Activated CD4-positive, alpha-beta memory T cell treated with anti-CD3 and anti-CD28 coated beads for 36 hours (primary cell): Measurements from ENCODE around the gene N4BP2. TPM values are rescaled to one million over a fixed set of nuclear protein-coding genes. Genes with fewer than 3 reads are reported as not detected.
"Not testable (repeated sequence)": the region's sequence is repeated elsewhere in the genome, so short reads cannot be mapped to it uniquely, and the experiment has no call there.

Source experiments
- CTCF ChIA-PET: fragments of 350-600 bp; sonication (Branson Sonifier 250); formaldehyde crosslinking; loops from one replicate; lab custom pipeline; 2021; ENCODE audit warnings: antibody characterized with exemption, inconsistent platforms; lab: Charles Lee
- POLR2A ChIA-PET: fragments of 350-600 bp; sonication (Branson Sonifier 250); formaldehyde crosslinking; loops from one replicate; lab custom pipeline; 2021; ENCODE audit warnings: antibody characterized with exemption; lab: Charles Lee
- DNase-seq: peaks from one replicate; pipeline ENCODE4 v3.0.0-alpha.2; 2020
- H3K27ac Mint-ChIP-seq: one replicate; pipeline ENCODE4 v1.8.0; 2021; ENCODE audit warnings: mixed read lengths
- H3K27me3 Mint-ChIP-seq: one replicate; pipeline ENCODE4 v1.8.0; 2021; ENCODE audit warnings: mixed read lengths
- H3K36me3 Mint-ChIP-seq: one replicate; pipeline ENCODE4 v1.8.0; 2021; ENCODE audit warnings: mixed read lengths
- H3K4me1 Mint-ChIP-seq: one replicate; pipeline ENCODE4 v1.8.0; 2021; ENCODE audit warnings: low read depth, mixed read lengths
- H3K4me3 Mint-ChIP-seq: one replicate; pipeline ENCODE4 v1.8.0; 2021; ENCODE audit warnings: mild to moderate bottlenecking, mixed read lengths
- H3K9me3 Mint-ChIP-seq: one replicate; pipeline ENCODE4 v1.8.0; 2021; ENCODE audit warnings: mixed read lengths
- intact Hi-C: fragments of 100-400 bp; cut with micrococcal nuclease; formaldehyde crosslinking; loops from one replicate; pipeline ENCODE4 v1.15.1; 2023
- total RNA-seq, 2 experiments: library from RNA; stranded (reverse); gene quantifications; one replicate each; pipeline ENCODE4 v1.2.3, GENCODE V29; 2021

Gene N4BP2
- total RNA-seq = 10 to 100 TPM; 19.3 to 21.9 TPM

GRCh38 chr4:40056716-40057585 lies at the start of gene N4BP2:
Gene N4BP2 (plus strand): TSS chr4:40056850. CDS start chr4:40097341, 40,491 bp downstream.
- intact Hi-C loops = loop anchor here (1.0 to 5.0 kb wide), 7 partner anchors 65 to 615 kb away; partner anchors contain the start of gene UGDH
- peak within 1 kb of the TSS; percentile 92 for H3K4me3 Mint-ChIP-seq
- peaks cover 32% of the 10 kb centered on the region for H3K4me1 Mint-ChIP-seq
- H3K27me3 Mint-ChIP-seq = no peaks in the 10 kb centered on the region
- ChIA-PET CTCF (interaction anchor here (0.6 to 1.9 kb wide), 17 partner anchors 10 to 269 kb away, joined by 3 to 17 read pairs (median 3); partner anchors contain the start of gene RHOH), POLR2A (interaction anchor here (0.5 to 2.3 kb wide), 20 partner anchors 10 to 359 kb away, joined by 3 to 20 read pairs (median 5); partner anchors contain the start of genes PDS5A, RHOH and UBE2K)
- H3K9me3 Mint-ChIP-seq = no peaks in the 10 kb centered on the region
- peak within 1 kb of the TSS; percentile 98 for H3K27ac Mint-ChIP-seq
- peaks cover 3% of the 10 kb centered on the region for H3K36me3 Mint-ChIP-seq
- peak; percentile 78 for DNase-seq

GRCh38 chr4:40016007-40016406 lies 40.6 kb upstream of the N4BP2 start:
- H3K9me3 Mint-ChIP-seq = no peaks in the 10 kb centered on the region
- H3K27ac Mint-ChIP-seq = no peak overlapping the region
- no peaks in the 10 kb centered on the region for H3K27me3 Mint-ChIP-seq
- H3K4me1 Mint-ChIP-seq = no peaks in the 10 kb centered on the region
- ChIA-PET CTCF (no interaction called here), POLR2A (no interaction called here)
- no peaks in the 10 kb centered on the region for H3K36me3 Mint-ChIP-seq
- intact Hi-C loops = no loop called here
- no peak for DNase-seq
- no peak overlapping the region for H3K4me3 Mint-ChIP-seq

- CTCF ChIA-PET = no interaction called here
- DNase-seq = no peak
- H3K27ac Mint-ChIP-seq = no peak overlapping the region
- intact Hi-C loops = no loop called here
- no peaks in the 10 kb centered on the region for H3K27me3 Mint-ChIP-seq
- POLR2A ChIA-PET = interaction anchor here (0.9 kb wide), 1 partner anchor 35 kb away, joined by 3 read pairs; no protein-coding TSS in a partner anchor
- H3K4me1 Mint-ChIP-seq = no peaks in the 10 kb centered on the region
- H3K4me3 Mint-ChIP-seq = no peak overlapping the region
- H3K36me3 Mint-ChIP-seq = no peaks in the 10 kb centered on the region
- H3K9me3 Mint-ChIP-seq = no peaks in the 10 kb centered on the region
These were observed 36.4 kb upstream of the N4BP2 start for GRCh38 chr4:40020221-40020620.

- H3K36me3 Mint-ChIP-seq, H3K27ac Mint-ChIP-seq, H3K9me3 Mint-ChIP-seq, intact Hi-C loops, H3K4me1 Mint-ChIP-seq, H3K4me3 Mint-ChIP-seq, DNase-seq, H3K27me3 Mint-ChIP-seq: not testable (repeated sequence)
- CTCF ChIA-PET = interaction anchor here (0.9 kb wide), 1 partner anchor 36 kb away, joined by 3 read pairs; the partner anchor contains the start of gene N4BP2
- POLR2A ChIA-PET = interaction anchor here (0.9 kb wide), 1 partner anchor 34 kb away, joined by 3 read pairs; no protein-coding TSS in a partner anchor
These were observed 35.5 kb upstream of the N4BP2 start for GRCh38 chr4:40021116-40021515.

- CTCF ChIA-PET, intact Hi-C loops, H3K4me3 Mint-ChIP-seq, H3K36me3 Mint-ChIP-seq, H3K27ac Mint-ChIP-seq, POLR2A ChIA-PET, H3K9me3 Mint-ChIP-seq, H3K4me1 Mint-ChIP-seq, H3K27me3 Mint-ChIP-seq, DNase-seq: not testable (repeated sequence)
These were observed 32.6 kb upstream of the N4BP2 start for GRCh38 chr4:40024049-40024448.

GRCh38 chr4:40032785-40033184 lies 23.9 kb upstream of the N4BP2 start:
- H3K9me3 Mint-ChIP-seq = no peaks in the 10 kb centered on the region

GRCh38 chr4:40033613-40034012 lies 23.0 kb upstream of the N4BP2 start:
- ChIA-PET CTCF (interaction anchor here (1.1 kb wide), 1 partner anchor 56 kb away, joined by 3 read pairs; the partner anchor contains the start of gene PDS5A), POLR2A (no interaction called here)
- Mint-ChIP-seq H3K36me3 (no peaks in the 10 kb centered on the region), H3K4me3 (no peak overlapping the region), H3K27me3 (no peaks in the 10 kb centered on the region), H3K27ac (no peak overlapping the region), H3K4me1 (peaks cover 2% of the 10 kb centered on the region), H3K9me3 (no peaks in the 10 kb centered on the region)
- intact Hi-C loops = no loop called here
- no peak for DNase-seq

More at GRCh38 chr4:40032785-40033184, 23.9 kb upstream of the N4BP2 start:
- no peak for DNase-seq
- H3K27me3 Mint-ChIP-seq = no peaks in the 10 kb centered on the region
- H3K4me3 Mint-ChIP-seq = no peak overlapping the region
- CTCF ChIA-PET = no interaction called here
- POLR2A ChIA-PET = no interaction called here
- no peak overlapping the region for H3K27ac Mint-ChIP-seq
- intact Hi-C loops = no loop called here
- H3K4me1 Mint-ChIP-seq = peaks cover 2% of the 10 kb centered on the region
- no peaks in the 10 kb centered on the region for H3K36me3 Mint-ChIP-seq

- ChIA-PET CTCF (no interaction called here), POLR2A (no interaction called here)
- intact Hi-C loops = no loop called here
- Mint-ChIP-seq H3K9me3 (no peaks in the 10 kb centered on the region), H3K27me3 (no peaks in the 10 kb centered on the region), H3K4me3 (no peak overlapping the region), H3K36me3 (no peaks in the 10 kb centered on the region), H3K4me1 (peaks cover under 1% of the 10 kb centered on the region), H3K27ac (no peak overlapping the region)
- no peak for DNase-seq
These were observed 17.7 kb upstream of the N4BP2 start for GRCh38 chr4:40038977-40039376.

- Mint-ChIP-seq H3K9me3 (no peaks in the 10 kb centered on the region), H3K27ac (no peak overlapping the region), H3K36me3 (no peaks in the 10 kb centered on the region), H3K4me3 (no peak overlapping the region), H3K27me3 (no peaks in the 10 kb centered on the region), H3K4me1 (no peaks in the 10 kb centered on the region)
- POLR2A ChIA-PET = no interaction called here
- intact Hi-C loops = no loop called here
- no peak for DNase-seq
- CTCF ChIA-PET = no interaction called here
These were observed 15.7 kb upstream of the N4BP2 start for GRCh38 chr4:40040908-40041307.

- Mint-ChIP-seq H3K9me3 (no peaks in the 10 kb centered on the region), H3K4me3 (no peak overlapping the region), H3K36me3 (no peaks in the 10 kb centered on the region), H3K4me1 (peaks cover 5% of the 10 kb centered on the region), H3K27ac (no peak overlapping the region), H3K27me3 (no peaks in the 10 kb centered on the region)
- intact Hi-C loops = no loop called here
- POLR2A ChIA-PET = no interaction called here
- DNase-seq = no peak
- CTCF ChIA-PET = no interaction called here
These were observed 12.9 kb upstream of the N4BP2 start for GRCh38 chr4:40043786-40044185.

- peaks cover 5% of the 10 kb centered on the region for H3K4me1 Mint-ChIP-seq
- ChIA-PET POLR2A (interaction anchor here (0.6 to 1.4 kb wide), 4 partner anchors 10 to 1089 kb away, joined by 3 to 7 read pairs (median 4); partner anchors contain the start of gene N4BP2), CTCF (interaction anchor here (0.6 to 2.1 kb wide), 5 partner anchors 10 to 68 kb away, joined by 3 to 6 read pairs (median 3); partner anchors contain the start of gene N4BP2)
- peak overlapping the region; percentile 73 for H3K27ac Mint-ChIP-seq
- H3K27me3 Mint-ChIP-seq = no peaks in the 10 kb centered on the region
- DNase-seq = peak; percentile 69
- H3K4me3 Mint-ChIP-seq = no peak overlapping the region
- H3K9me3 Mint-ChIP-seq = no peaks in the 10 kb centered on the region
- intact Hi-C loops = loop anchor here (1.0 kb wide), 1 partner anchor 9 kb away; no protein-coding TSS in a partner anchor
- H3K36me3 Mint-ChIP-seq = no peaks in the 10 kb centered on the region
These were observed 10.2 kb upstream of the N4BP2 start for GRCh38 chr4:40046311-40046980.

GRCh38 chr4:40053161-40053560 lies 3.5 kb upstream of the N4BP2 start:
- Mint-ChIP-seq H3K36me3 (no peaks in the 10 kb centered on the region), H3K4me3 (no peak overlapping the region), H3K4me1 (peaks cover 13% of the 10 kb centered on the region), H3K9me3 (no peaks in the 10 kb centered on the region), H3K27ac (no peak overlapping the region), H3K27me3 (no peaks in the 10 kb centered on the region)
- DNase-seq = no peak
- intact Hi-C loops = no loop called here
- POLR2A ChIA-PET = no interaction called here
- CTCF ChIA-PET = interaction anchor here (1.8 kb wide), 1 partner anchor 75 kb away, joined by 5 read pairs; no protein-coding TSS in a partner anchor
